Measurements from ENCODE around the gene PCBP4. TPM values are rescaled to one million over a fixed set of nuclear protein-coding genes. Genes with fewer than 3 reads are reported as not detected.

The PCBP4 gene
- total and polyA plus RNA-seq, 7 experiments from 2014 or later: 8.0 to 21.1 (median 13.8) TPM

DNA sequence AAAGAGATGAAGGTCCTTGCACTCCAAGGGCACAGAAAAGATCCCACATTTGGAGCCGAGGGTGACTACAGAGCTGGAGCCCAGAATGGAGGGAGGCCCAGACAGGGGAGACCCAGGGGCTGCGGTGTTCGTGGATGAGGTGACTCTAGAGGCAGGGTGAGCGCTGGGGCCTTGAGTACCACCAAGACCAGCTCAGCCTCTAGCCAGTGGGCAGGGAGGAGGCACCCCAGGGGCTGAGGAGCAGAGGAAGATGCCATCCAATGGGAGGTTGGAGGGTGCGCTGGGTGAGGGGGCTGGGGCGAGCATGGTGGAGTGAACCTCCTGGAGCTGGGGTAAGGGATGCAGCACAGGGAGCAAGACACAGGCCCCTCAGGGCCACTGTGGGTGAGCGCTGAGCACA lies 38.8 kb downstream of the PCBP4 start:
- Mint-ChIP-seq H3K4me1 (no peaks in the 10 kb centered on the region), H3K27me3 (no peaks in the 10 kb centered on the region), H3K4me3 (no peak overlapping the region), H3K36me3 (peaks cover 0 to 10% (median 2%) of the 10 kb centered on the region in 5 donors), H3K27ac (no peak overlapping the region), H3K9me3 (no peaks in the 10 kb centered on the region)
- no peaks in the 10 kb centered on the region for H3K9me3 ChIP-seq (ENCODE audit: control insufficient read depth in 2 of 3, low read length in 3 of 3)
- no peaks in the 10 kb centered on the region for H3K4me1 ChIP-seq (ENCODE audit: control insufficient read depth in 2 of 2, insufficient read depth in 2 of 2, low read length in 2 of 2)
- H3K36me3 ChIP-seq (ENCODE audit: control insufficient read depth in 2 of 3, insufficient read depth in 3 of 3, low read length in 3 of 3): peaks cover 0 to 13% (median under 1%) of the 10 kb centered on the region in 3 experiments
- ChIA-PET CTCF (no interaction called here), POLR2A (no interaction called here)
- H3K27me3 ChIP-seq (ENCODE audit: control insufficient read depth in 2 of 2, insufficient read depth in 2 of 2, low read length in 2 of 2): no peaks in the 10 kb centered on the region
- DNase-seq: no peak
- no peak overlapping the region for H3K4me3 ChIP-seq (ENCODE audit: low read length)
- intact Hi-C loops (cut with micrococcal nuclease): no loop called here
- ATAC-seq: no peak
- H3K27ac ChIP-seq (ENCODE audit: low read depth, low read length): no peak overlapping the region

DNA sequence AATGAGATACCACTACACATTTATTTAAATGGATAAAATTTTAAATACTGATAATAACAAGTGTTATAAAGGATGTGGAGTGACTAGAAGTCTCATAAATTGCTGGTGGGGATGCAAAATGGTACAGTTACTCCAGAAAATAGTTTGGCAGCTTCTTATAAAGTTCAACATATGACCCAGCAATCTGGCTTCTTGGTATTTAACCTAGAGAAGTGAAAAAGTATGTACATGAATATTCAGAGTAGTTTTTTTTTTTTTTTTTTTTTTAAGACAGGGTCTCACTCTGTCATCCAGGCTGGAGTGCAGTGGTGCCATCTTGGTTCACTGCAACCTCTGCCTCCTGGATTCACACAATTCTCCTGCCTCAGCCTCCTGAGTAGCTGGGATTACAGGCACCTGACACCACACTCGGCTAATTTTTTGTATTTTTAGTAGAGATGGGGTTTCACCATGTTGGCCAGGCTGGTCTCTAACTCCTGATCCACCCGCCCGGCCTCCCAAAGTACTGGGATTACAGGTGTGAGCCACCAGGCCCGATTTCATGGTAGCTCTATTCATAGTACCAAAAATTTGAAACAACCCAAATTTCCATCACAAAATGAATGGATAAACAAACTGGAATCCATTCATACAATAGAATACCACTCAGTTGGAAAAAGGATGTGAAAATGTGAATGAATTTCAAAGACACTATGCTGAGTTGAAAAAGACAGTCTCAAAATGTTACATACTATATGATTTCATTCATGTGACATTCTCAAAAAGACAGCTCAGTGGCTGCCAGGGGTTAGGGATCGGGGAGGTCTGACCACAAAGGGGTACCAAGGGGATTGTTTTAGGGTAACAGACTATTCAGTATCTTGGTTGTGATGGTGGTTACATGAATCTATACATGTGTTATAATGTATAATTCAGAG lies 39.9 kb downstream of the PCBP4 start:
- intact Hi-C loops (cut with micrococcal nuclease): no loop called here
- CTCF ChIA-PET: interaction anchor here (0.6 kb wide), 1 partner anchor 1681 kb away, joined by 4 read pairs; no protein-coding TSS in a partner anchor
- Histone ChIP-seq H3K4me3 (ENCODE audit: low read length) (no peak overlapping the region), H3K27me3 (ENCODE audit: control insufficient read depth in 2 of 2, insufficient read depth in 2 of 2, low read length in 2 of 2) (no peaks in the 10 kb centered on the region), H3K4me1 (ENCODE audit: control insufficient read depth in 2 of 2, insufficient read depth in 2 of 2, low read length in 2 of 2) (no peaks in the 10 kb centered on the region), H3K27ac (ENCODE audit: low read depth, low read length) (no peak overlapping the region), H3K9me3 (ENCODE audit: control insufficient read depth in 2 of 3, low read length in 3 of 3) (no peaks in the 10 kb centered on the region), H3K36me3 (ENCODE audit: control insufficient read depth in 2 of 3, insufficient read depth in 3 of 3, low read length in 3 of 3) (peaks cover 0 to 3% (median 0%) of the 10 kb centered on the region in 3 experiments)
- Mint-ChIP-seq H3K36me3 (peaks cover 0 to 5% (median 0%) of the 10 kb centered on the region in 5 donors), H3K27me3 (peaks cover 0 to 2% (median 0%) of the 10 kb centered on the region in 5 donors), H3K9me3 (no peaks in the 10 kb centered on the region), H3K4me1 (no peaks in the 10 kb centered on the region), H3K4me3 (no peak overlapping the region), H3K27ac (no peak overlapping the region)
- DNase-seq (no peak), ATAC-seq (no peak)
- POLR2A ChIA-PET: interaction anchor here (0.6 kb wide), 1 partner anchor 13 kb away, joined by 3 read pairs; no protein-coding TSS in a partner anchor

DNA sequence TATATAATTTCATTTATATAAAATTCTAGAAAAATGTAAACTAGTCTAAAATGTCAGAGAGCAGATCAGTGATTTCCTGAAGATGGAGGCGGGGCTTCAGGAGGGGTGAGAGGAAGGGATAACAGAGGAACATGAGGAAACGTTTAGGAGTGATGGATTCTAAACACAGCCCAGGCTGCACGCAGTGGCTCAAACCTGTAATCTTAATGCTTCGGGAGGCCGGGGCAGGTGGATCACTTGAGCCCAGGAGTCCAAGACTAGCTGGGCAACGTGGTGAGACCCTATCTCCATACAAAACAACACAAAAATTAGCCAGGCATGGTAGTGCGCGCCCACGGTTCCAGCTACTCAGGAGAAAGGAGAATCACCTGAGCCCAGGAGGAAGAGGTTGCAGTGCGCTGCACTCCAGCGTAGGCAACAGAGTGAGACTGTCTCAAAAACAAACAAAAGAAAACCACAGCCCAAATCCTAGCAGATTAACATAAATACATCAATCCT lies 46.1 kb downstream of the PCBP4 start:
- H3K9me3 Mint-ChIP-seq: peaks cover 0 to 2% (median 0%) of the 10 kb centered on the region in 11 donors
- DNase-seq: no peak
- H3K4me1 Mint-ChIP-seq: no peaks in the 10 kb centered on the region
- POLR2A ChIA-PET: interaction anchor here (0.6 kb wide), 1 partner anchor 84 kb away, joined by 3 read pairs; no protein-coding TSS in a partner anchor
- CTCF ChIA-PET: interaction anchor here (0.6 kb wide), 1 partner anchor 1265 kb away, joined by 5 read pairs; no protein-coding TSS in a partner anchor
- H3K4me3 Mint-ChIP-seq: no peak overlapping the region
- Histone ChIP-seq H3K4me3 (ENCODE audit: low read length) (no peak overlapping the region), H3K9me3 (ENCODE audit: control insufficient read depth in 2 of 3, low read length in 3 of 3) (no peaks in the 10 kb centered on the region), H3K36me3 (ENCODE audit: control insufficient read depth in 2 of 3, insufficient read depth in 3 of 3, low read length in 3 of 3) (no peaks in the 10 kb centered on the region), H3K4me1 (ENCODE audit: control insufficient read depth in 2 of 2, insufficient read depth in 2 of 2, low read length in 2 of 2) (no peaks in the 10 kb centered on the region), H3K27ac (ENCODE audit: low read depth, low read length) (no peak overlapping the region), H3K27me3 (ENCODE audit: control insufficient read depth in 2 of 2, insufficient read depth in 2 of 2, low read length in 2 of 2) (no peaks in the 10 kb centered on the region)
- ATAC-seq: no peak
- H3K36me3 Mint-ChIP-seq: no peaks in the 10 kb centered on the region
- no peak overlapping the region for H3K27ac Mint-ChIP-seq
- intact Hi-C loops (cut with micrococcal nuclease): no loop called here
- peaks cover 0 to 22% (median 7%) of the 10 kb centered on the region in 5 donors for H3K27me3 Mint-ChIP-seq

DNA sequence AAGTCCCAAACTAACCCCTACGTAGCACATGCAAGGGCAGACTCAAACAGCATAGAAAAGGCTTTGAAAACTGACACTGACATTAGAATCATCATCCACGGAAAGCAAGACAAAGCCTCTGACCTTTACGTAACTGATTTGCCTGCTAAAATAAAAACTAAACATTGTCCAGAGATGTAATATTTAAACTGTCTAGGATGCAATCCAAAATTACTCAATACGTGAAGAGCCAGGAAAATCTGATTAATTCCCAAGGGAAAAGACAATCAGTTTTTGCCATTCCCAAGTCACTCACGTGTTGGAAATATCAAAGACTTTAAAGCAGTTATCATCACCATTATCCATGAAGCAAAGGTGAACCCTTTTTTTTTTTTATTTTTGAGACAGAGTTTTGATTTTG lies 50.8 kb downstream of the PCBP4 start:
- H3K27me3 Mint-ChIP-seq: peaks cover 0 to 22% (median 4%) of the 10 kb centered on the region in 5 donors
- H3K9me3 Mint-ChIP-seq: peaks cover 0 to 2% (median 0%) of the 10 kb centered on the region in 11 donors
- Histone ChIP-seq H3K27me3 (ENCODE audit: control insufficient read depth in 2 of 2, insufficient read depth in 2 of 2, low read length in 2 of 2) (no peaks in the 10 kb centered on the region), H3K27ac (ENCODE audit: low read depth, low read length) (no peak overlapping the region), H3K4me1 (ENCODE audit: control insufficient read depth in 2 of 2, insufficient read depth in 2 of 2, low read length in 2 of 2) (no peaks in the 10 kb centered on the region), H3K4me3 (ENCODE audit: low read length) (no peak overlapping the region), H3K36me3 (ENCODE audit: control insufficient read depth in 2 of 3, insufficient read depth in 3 of 3, low read length in 3 of 3) (no peaks in the 10 kb centered on the region), H3K9me3 (ENCODE audit: control insufficient read depth in 2 of 3, low read length in 3 of 3) (no peaks in the 10 kb centered on the region)
- H3K36me3 Mint-ChIP-seq: no peaks in the 10 kb centered on the region
- CTCF ChIA-PET: no interaction called here
- intact Hi-C loops (cut with micrococcal nuclease): no loop called here
- POLR2A ChIA-PET: no interaction called here
- no peak for DNase-seq
- no peak overlapping the region for H3K27ac Mint-ChIP-seq
- no peaks in the 10 kb centered on the region for H3K4me1 Mint-ChIP-seq
- H3K4me3 Mint-ChIP-seq: no peak overlapping the region
- no peak for ATAC-seq

DNA sequence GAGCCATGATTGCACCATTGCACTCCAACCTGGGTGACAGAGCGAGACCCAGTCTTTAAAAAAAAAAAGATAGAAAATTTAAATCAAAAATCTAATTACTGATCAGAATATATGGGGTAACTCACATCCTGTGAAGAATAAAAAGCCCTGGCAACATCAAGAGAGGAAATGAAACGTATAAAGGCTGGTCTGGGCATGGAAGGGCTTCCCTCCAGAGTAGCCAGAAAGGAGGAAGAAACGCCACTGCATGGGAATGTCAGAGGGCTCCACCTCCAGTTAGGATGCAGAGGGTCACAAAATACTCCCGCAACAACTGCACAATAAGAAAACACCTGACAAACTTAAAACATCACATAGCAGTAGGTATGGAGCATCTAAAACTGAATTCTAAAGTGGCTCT lies 59.2 kb downstream of the PCBP4 start:
- Histone ChIP-seq H3K4me1 (ENCODE audit: control insufficient read depth in 2 of 2, insufficient read depth in 2 of 2, low read length in 2 of 2) (no peaks in the 10 kb centered on the region), H3K27me3 (ENCODE audit: control insufficient read depth in 2 of 2, insufficient read depth in 2 of 2, low read length in 2 of 2) (no peaks in the 10 kb centered on the region), H3K4me3 (ENCODE audit: low read length) (no peak overlapping the region), H3K36me3 (ENCODE audit: control insufficient read depth in 2 of 3, insufficient read depth in 3 of 3, low read length in 3 of 3) (no peaks in the 10 kb centered on the region), H3K27ac (ENCODE audit: low read depth, low read length) (no peak overlapping the region), H3K9me3 (ENCODE audit: control insufficient read depth in 2 of 3, low read length in 3 of 3) (peaks cover 0 to 7% (median 0%) of the 10 kb centered on the region in 3 experiments)
- DNase-seq: no peak
- no peak for ATAC-seq
- Mint-ChIP-seq H3K36me3 (peaks cover 0 to 23% (median 11%) of the 10 kb centered on the region in 5 donors), H3K27me3 (peaks cover 4 to 30% (median 21%) of the 10 kb centered on the region in 5 donors), H3K27ac (no peak overlapping the region), H3K4me1 (no peaks in the 10 kb centered on the region), H3K9me3 (peaks cover 0 to 49% (median 23%) of the 10 kb centered on the region in 11 donors), H3K4me3 (no peak overlapping the region)
- ChIA-PET POLR2A (no interaction called here), CTCF (no interaction called here)
- intact Hi-C loops (cut with micrococcal nuclease): no loop called here

Measured in naive thymus-derived CD4-positive, alpha-beta T cell (primary cell).